CD4-positive, alpha-beta T cell (primary cell): ENCODE measurements around the gene ARL8B. TPM values are rescaled to one million over a fixed set of nuclear protein-coding genes. Genes with fewer than 3 reads are reported as not detected.

Experiments used
- ATAC-seq: fragments of 200-7000 bp; cut with Tn5 transposase; one replicate; pipeline ENCODE4 v1.10.0; 2022; ENCODE audit warnings: mild to moderate bottlenecking; ENCODE audit not compliant: poor library complexity
- CTCF ChIA-PET: fragments of 350-600 bp; sonication (Branson Sonifier 250); formaldehyde crosslinking; loops from one replicate; lab custom pipeline; 2021; ENCODE audit warnings: antibody characterized with exemption, inconsistent platforms; lab: Charles Lee
- POLR2A ChIA-PET: fragments of 350-600 bp; sonication (Branson Sonifier 250); formaldehyde crosslinking; loops from one replicate; lab custom pipeline; 2021; ENCODE audit warnings: antibody characterized with exemption, inconsistent platforms; lab: Charles Lee
- DNase-seq, 14 experiments: peaks; one replicate each; pipeline ENCODE4 v3.0.0-alpha.2; 2013 to 2020; ENCODE audit warnings: mixed read lengths in 2 of 14
- H3K27ac ChIP-seq, 2 donors: one replicate each; pipeline versions ENCODE4 v1.5.1 to v1.7.0; 2013; ENCODE audit warnings: low read length in 2 of 2, low read depth in 1 of 2, mild to moderate bottlenecking in 1 of 2
- H3K27me3 ChIP-seq, 2 experiments: 1 replicate in 1 of 2; 2 replicates in 1 of 2; pipeline versions ENCODE4 v1.6.1 to v1.7.0; 2013; ENCODE audit warnings: low read length in 2 of 2, control low read depth in 1 of 2, mild to moderate bottlenecking in 1 of 2, moderate library complexity in 1 of 2; ENCODE audit not compliant: insufficient read depth in 2 of 2, control insufficient read depth in 1 of 2
- H3K36me3 ChIP-seq: one replicate; pipeline ENCODE4 v1.6.1; 2013; ENCODE audit warnings: low read length, control low read depth; ENCODE audit not compliant: insufficient read depth
- H3K4me1 ChIP-seq: one replicate; pipeline ENCODE4 v1.6.1; 2013; ENCODE audit warnings: low read length, control low read depth; ENCODE audit not compliant: insufficient read depth
- H3K4me3 ChIP-seq: one replicate; pipeline ENCODE4 v1.5.1; 2013; ENCODE audit warnings: mild to moderate bottlenecking, low read length, moderate library complexity
- H3K9me3 ChIP-seq, 2 experiments: 1 replicate in 1 of 2; 2 replicates in 1 of 2; pipeline versions ENCODE4 v1.6.1 to v1.7.0; 2013; ENCODE audit warnings: low read length in 2 of 2, mild to moderate bottlenecking in 2 of 2, control low read depth in 1 of 2, moderate library complexity in 1 of 2; ENCODE audit not compliant: control insufficient read depth in 1 of 2, insufficient read depth in 1 of 2
- H3K27ac Mint-ChIP-seq: one replicate; pipeline ENCODE4 v1.8.0; 2020; ENCODE audit warnings: mixed read lengths
- H3K27me3 Mint-ChIP-seq: one replicate; pipeline ENCODE4 v1.8.0; 2021; ENCODE audit warnings: mixed read lengths
- H3K36me3 Mint-ChIP-seq: one replicate; pipeline ENCODE4 v1.8.0; 2021; ENCODE audit warnings: low read depth, mixed read lengths
- H3K4me1 Mint-ChIP-seq: one replicate; pipeline ENCODE4 v1.8.0; 2021; ENCODE audit warnings: low read depth, mixed read lengths
- H3K4me3 Mint-ChIP-seq: one replicate; pipeline ENCODE4 v1.8.0; 2020; ENCODE audit warnings: mild to moderate bottlenecking, mixed read lengths
- H3K9me3 Mint-ChIP-seq: one replicate; pipeline ENCODE4 v1.8.0; 2020; ENCODE audit warnings: mixed read lengths
- intact Hi-C, 2 experiments: fragments of 100-400 bp; cut with DNase I in 1 of 2; cut with micrococcal nuclease in 1 of 2; formaldehyde crosslinking; loops; one replicate each; pipeline versions ENCODE4 v1.15.1 to v1.9.0; 2023 to 2025; cut with DNase I, micrococcal nuclease
- total RNA-seq, 174 experiments: library from RNA in 2 of 174; stranded (reverse) in 2 of 174; gene quantifications; one replicate each; pipeline ENCODE4 v1.2.3 and lab custom pipeline; 2021 to 2026
- TF ChIP-seq, protein P1 (sequence below): fragments of 200-600 bp; IDR thresholded peaks from one replicate; pipeline ENCODE4 v1.8.0; 2022; ENCODE audit warnings: antibody characterized with exemption, mild to moderate bottlenecking

The ARL8B gene
- total RNA-seq, 2 experiments from 2014 or later = 48.5 to 49.7 TPM

DNA sequence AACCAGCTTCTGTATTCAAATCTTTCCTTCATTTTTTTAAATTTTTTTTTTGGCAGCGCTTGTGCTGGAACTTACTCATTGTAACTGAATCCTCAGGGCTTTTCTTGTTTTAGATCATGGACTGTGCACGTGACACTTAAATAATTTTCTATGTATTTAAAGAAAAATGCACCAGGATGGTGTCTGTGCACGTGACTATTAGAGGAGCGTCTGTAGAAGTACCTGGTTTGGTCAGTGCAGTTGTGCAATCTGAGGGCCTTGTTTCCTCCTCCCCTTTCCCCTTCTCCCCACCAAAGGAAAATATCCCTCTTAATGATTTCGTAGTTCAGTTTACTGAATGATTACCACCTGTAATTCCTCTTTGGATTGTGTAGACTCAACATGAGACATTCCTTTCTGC lies 96.7 kb downstream of the ARL8B start:
- peaks cover 9% of the 10 kb centered on the region for H3K4me1 Mint-ChIP-seq
- Histone ChIP-seq H3K27me3 (no peaks in the 10 kb centered on the region), H3K36me3 (peaks cover 53% of the 10 kb centered on the region), H3K27ac (no peak overlapping the region), H3K9me3 (no peaks in the 10 kb centered on the region), H3K4me3 (no peak overlapping the region), H3K4me1 (no peaks in the 10 kb centered on the region)
- H3K27me3 Mint-ChIP-seq = no peaks in the 10 kb centered on the region
- peaks cover 64% of the 10 kb centered on the region for H3K36me3 Mint-ChIP-seq
- CTCF ChIA-PET = no interaction called here
- H3K9me3 Mint-ChIP-seq = no peaks in the 10 kb centered on the region
- POLR2A ChIA-PET = no interaction called here
- no peak for ATAC-seq
- no peak overlapping the region for H3K4me3 Mint-ChIP-seq
- no peak for DNase-seq
- intact Hi-C loops = no loop called here
- TF ChIP-seq, protein P1, sequence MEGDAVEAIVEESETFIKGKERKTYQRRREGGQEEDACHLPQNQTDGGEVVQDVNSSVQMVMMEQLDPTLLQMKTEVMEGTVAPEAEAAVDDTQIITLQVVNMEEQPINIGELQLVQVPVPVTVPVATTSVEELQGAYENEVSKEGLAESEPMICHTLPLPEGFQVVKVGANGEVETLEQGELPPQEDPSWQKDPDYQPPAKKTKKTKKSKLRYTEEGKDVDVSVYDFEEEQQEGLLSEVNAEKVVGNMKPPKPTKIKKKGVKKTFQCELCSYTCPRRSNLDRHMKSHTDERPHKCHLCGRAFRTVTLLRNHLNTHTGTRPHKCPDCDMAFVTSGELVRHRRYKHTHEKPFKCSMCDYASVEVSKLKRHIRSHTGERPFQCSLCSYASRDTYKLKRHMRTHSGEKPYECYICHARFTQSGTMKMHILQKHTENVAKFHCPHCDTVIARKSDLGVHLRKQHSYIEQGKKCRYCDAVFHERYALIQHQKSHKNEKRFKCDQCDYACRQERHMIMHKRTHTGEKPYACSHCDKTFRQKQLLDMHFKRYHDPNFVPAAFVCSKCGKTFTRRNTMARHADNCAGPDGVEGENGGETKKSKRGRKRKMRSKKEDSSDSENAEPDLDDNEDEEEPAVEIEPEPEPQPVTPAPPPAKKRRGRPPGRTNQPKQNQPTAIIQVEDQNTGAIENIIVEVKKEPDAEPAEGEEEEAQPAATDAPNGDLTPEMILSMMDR = no peak
- H3K27ac Mint-ChIP-seq = peak overlapping the region; percentile 52

DNA sequence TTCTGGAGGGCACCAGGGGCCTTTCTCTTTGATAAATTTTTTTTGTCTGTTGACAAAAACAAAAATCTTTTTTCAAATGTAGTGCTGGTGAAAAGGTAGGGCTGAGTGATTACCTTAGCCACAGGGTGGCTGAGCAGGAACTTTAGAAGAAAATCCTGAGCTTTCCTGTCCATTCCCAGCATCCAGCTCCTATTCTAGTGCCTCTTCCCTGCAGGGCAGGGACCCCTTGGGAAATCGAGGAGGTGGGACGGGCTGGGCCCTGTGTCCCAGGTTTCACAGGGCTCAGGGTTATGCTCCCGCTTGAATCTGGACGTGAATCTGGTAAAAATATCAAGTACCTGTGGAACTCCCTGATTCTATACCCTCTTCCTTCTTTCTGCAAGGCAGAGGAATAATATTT lies 97.1 kb downstream of the ARL8B start:
- CTCF ChIA-PET = no interaction called here
- Histone ChIP-seq H3K27me3 (no peaks in the 10 kb centered on the region), H3K9me3 (no peaks in the 10 kb centered on the region), H3K27ac (no peak overlapping the region), H3K4me1 (no peaks in the 10 kb centered on the region), H3K36me3 (peaks cover 49% of the 10 kb centered on the region), H3K4me3 (no peak overlapping the region)
- H3K27me3 Mint-ChIP-seq = no peaks in the 10 kb centered on the region
- H3K27ac Mint-ChIP-seq = no peak overlapping the region
- no peak for ATAC-seq
- POLR2A ChIA-PET = no interaction called here
- H3K4me1 Mint-ChIP-seq = peaks cover 9% of the 10 kb centered on the region
- DNase-seq = no peak
- TF ChIP-seq, protein P1 = no peak
- no peaks in the 10 kb centered on the region for H3K9me3 Mint-ChIP-seq
- intact Hi-C loops = no loop called here
- no peak overlapping the region for H3K4me3 Mint-ChIP-seq
- peaks cover 60% of the 10 kb centered on the region for H3K36me3 Mint-ChIP-seq

DNA sequence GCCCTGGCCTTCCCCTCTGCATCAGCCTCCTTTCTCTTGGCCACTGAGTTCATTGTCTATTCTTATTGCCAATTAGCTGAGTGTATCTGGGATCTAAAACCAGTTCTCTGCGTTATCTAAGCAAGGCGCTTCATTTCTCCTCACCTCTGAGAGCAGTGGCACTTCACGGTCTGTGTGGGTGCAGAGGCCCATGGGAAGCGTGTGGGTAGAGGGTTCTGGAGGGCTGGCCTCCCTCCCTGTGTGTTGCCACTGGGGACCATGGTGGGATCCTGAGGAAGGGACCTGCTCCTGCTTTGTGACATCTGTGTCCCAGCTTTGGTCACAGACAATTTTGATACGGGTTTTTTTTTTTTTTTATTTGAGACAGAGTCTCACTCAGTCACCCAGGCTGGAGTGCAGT lies 98.1 kb downstream of the ARL8B start:
- H3K27ac Mint-ChIP-seq = peak overlapping the region; percentile 18
- no peak overlapping the region for H3K27ac ChIP-seq
- DNase-seq (no peak), ATAC-seq (no peak)
- no peak overlapping the region for H3K4me3 ChIP-seq
- CTCF ChIA-PET = interaction anchor here (0.6 kb wide), 1 partner anchor 42 kb away, joined by 3 read pairs; no protein-coding TSS in a partner anchor
- H3K9me3 Mint-ChIP-seq = no peaks in the 10 kb centered on the region
- no peaks in the 10 kb centered on the region for H3K27me3 Mint-ChIP-seq
- H3K4me1 Mint-ChIP-seq = peaks cover 6% of the 10 kb centered on the region
- peaks cover 40% of the 10 kb centered on the region for H3K36me3 ChIP-seq
- intact Hi-C loops = loop anchor here in 1 of 2 experiments (5.0 kb wide), 1 partner anchor 88 kb away; no protein-coding TSS in a partner anchor
- no peaks in the 10 kb centered on the region for H3K9me3 ChIP-seq
- no peaks in the 10 kb centered on the region for H3K4me1 ChIP-seq
- POLR2A ChIA-PET = no interaction called here
- TF ChIP-seq, protein P1 = no peak
- H3K27me3 ChIP-seq = no peaks in the 10 kb centered on the region
- H3K4me3 Mint-ChIP-seq = no peak overlapping the region
- peaks cover 50% of the 10 kb centered on the region for H3K36me3 Mint-ChIP-seq
